HG03558 (cell line): ENCODE results near the gene CPA3.

Experiments used
- ATAC-seq: cut with Tn5 transposase; IDR thresholded peaks from one replicate; pipeline ENCODE4 v1.9.1; 2021; ENCODE audit warnings: moderate number of reproducible peaks; ENCODE audit not compliant: unreplicated experiment; ENCODE audit errors: extremely low read depth

CPA3 gene, protein sequence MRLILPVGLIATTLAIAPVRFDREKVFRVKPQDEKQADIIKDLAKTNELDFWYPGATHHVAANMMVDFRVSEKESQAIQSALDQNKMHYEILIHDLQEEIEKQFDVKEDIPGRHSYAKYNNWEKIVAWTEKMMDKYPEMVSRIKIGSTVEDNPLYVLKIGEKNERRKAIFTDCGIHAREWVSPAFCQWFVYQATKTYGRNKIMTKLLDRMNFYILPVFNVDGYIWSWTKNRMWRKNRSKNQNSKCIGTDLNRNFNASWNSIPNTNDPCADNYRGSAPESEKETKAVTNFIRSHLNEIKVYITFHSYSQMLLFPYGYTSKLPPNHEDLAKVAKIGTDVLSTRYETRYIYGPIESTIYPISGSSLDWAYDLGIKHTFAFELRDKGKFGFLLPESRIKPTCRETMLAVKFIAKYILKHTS

DNA sequence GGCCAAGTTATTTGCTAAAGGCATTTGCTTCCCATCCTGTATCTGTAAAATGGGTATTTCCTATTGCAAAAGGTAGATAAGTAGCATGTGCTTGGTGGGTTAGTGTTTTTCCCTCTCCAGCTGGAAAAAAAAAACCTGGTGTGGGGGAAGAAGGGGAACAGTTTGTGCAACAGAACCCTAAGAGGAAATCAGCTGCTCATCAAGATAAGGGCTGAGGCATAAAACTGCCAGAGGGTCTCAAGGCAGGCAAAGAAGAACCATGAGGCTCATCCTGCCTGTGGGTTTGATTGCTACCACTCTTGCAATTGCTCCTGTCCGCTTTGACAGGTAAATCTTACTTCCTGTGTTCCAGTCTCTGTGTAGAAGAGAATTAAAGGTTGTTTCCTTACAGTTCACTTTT lies at the start of gene CPA3:
Gene CPA3, plus strand, starts transcription at position 248 of the 400 bp plus-strand sequence. Its CDS starts 12 bp downstream, at position 260.
- ATAC-seq: no peak

DNA sequence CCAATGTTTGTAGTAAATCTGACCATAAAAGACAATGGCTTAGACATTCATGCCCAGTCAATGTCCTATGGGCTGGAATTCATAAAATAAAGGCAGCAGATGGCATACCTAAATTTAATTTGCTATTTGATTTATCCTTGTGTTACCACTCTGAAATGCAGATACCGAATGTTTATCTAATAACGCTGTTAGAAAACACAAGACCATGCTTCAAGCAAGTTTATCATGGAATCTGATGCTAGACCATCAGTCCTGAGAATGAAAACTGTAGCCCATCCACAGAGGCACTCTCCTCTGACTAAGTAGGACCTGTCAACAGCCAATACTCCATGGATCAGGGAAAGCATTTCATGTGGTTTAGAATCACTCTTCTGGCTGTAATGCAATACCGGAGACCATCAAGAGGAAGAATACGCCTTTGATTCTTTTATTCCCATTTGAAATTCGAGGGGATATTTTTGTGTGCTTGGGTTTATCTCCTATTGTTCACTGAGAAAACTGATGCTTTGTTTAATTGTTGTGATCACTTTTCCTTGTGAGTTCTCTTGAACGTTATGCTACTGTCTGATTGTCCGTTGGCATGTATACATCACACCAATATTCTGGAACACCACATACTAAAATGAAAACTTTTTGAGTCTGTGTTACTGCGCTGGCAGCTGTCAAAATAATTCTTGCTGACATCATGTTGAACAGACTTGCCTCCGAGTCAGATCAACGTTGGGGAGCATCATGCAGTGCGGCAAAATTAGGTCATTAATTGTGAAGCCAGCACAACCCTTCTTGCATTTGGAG lies 49.6 kb upstream of the CPA3 start:
- ATAC-seq: no peak

DNA sequence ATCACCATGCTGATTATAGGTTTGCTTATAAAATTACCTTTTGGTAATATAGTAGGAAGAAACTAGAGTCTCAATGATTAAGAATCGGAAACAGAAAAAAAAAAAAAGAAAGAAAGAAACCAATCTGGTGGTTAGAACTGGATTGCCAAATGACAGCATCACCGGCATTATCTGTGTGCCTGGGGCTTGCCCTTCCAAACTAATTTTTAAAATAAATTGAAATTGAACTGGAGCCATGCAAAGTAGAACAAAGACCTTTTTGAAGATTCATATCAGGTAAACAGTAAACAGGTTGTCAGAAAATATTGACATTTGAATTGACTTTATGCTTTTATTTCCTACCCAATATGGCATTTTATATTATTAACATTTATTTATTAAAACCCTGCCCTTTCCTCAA lies 48.7 kb upstream of the CPA3 start:
- no peak for ATAC-seq

DNA sequence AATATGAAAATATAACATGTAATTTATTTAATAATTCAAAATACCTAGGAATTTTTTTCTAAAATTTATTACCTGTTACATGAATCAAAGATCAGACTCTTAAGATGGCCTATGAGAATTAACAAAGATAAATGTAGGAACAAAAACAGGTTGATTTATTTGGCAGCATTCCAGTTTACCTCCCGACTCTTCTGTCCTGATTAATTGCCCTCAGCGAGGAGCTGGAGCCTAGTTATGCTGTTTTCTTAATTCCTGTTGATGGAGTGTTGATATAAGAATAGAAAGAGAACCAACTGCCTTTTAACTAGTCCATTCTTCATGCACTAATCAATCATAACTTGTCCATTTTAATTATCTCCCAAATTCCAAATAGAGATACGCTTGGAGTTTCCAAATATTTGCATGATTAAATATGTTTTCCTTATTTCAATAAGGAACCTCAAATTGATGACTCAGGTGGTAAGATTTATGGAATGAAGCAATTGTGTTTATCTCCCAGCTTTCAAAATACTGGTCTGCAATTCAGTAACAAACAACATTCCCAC lies 48.0 kb upstream of the CPA3 start:
- no peak for ATAC-seq

DNA sequence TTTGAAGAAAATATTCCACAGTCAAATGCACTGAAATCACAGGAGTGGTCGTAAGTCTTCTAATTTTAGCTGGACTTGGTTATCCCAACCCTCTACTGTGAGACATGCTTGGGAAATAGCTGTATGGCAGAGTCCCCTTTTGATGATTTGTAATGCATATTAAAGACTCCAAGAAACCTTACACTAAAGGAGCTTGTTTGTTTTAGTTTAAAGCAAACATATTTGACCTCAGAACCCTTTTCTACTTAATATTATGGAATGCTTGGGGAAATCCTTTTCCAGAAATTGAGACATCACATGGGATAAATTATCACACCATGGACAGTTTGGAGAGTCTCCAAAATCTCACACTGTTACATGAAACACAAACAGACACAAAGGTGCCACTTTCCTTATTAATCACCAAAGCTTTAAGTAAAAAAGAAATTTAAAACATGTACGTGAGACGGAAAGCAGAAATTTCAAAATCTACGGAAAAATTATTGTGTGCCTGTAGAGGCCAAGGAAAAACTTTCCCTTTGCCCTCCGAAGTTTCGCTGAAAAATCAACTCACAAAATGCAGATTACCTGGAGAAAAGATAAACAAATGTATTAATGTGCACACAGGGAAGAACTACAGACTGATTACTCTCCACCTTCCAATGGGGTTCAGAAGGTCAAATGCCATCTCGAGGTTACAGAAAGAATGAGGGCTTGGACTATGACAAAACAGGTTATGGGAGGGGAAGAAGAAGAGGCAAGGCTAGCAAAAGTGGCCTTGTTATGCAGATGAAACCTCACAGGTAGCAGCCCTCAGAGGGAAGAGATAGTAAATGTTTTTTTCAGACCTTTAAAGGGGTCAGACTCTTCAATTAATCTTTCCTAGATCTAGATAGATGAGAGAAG lies 44.5 kb upstream of the CPA3 start:
- no peak for ATAC-seq

DNA sequence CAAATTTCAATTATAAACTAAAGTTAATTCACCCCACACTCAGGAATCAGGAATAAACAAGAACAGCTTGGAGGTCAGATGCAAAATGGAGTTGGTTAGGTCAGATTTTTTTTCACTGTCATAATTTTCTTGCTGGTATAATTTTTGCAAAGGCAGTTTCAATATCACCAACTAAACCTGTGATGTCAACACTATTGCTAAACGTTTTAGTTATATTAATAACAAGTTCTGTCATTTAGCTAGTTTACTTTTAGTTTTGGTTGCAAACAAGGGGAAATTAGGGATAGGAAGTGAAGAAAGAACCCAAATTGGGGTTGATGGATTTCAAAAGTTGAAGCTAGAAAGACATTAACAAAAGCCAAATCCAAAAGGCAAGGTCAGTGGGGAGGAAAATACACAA lies 42.1 kb upstream of the CPA3 start:
- no peak for ATAC-seq

DNA sequence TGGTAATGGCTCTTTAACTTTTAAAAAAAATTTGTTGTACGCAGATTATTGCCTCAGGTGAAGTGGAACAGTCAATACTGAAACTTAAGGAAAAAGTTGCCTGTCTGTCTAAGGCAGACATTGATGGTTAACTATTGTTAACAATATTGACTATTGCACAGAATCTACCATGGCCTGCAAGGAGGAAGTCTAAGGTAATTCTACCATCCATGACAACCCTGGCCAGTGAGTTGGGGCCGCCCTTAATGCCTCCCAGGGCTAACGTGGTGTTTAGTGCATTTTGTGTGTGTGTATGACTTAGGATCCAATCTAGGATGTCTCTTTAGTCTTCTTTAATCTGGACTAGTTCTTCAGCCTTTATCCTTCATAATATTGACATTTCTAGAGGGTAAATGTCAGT lies 39.6 kb upstream of the CPA3 start:
- no peak for ATAC-seq

DNA sequence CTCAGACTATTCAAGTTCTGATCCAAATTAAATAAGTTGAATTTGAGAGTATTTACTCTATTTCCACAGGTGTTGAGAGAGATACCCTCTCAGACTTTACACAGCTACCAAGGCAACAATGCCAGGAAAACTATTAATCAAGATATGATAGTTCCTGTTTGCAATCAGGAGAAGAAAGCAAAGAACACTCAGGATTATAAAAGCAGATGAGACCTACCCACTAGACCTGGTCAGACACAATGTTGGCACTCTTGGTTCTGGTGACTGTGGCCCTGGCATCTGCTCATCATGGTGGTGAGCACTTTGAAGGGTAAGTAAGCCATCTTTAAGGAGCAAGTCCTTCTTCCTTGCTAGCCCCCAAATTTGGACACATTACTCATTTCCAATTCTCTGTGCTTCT lies 37.5 kb upstream of the CPA3 start, which contains the start of gene CPB1:
Gene CPB1, plus strand, starts transcription at position 227 of the 400 bp plus-strand sequence. Its CDS starts 13 bp downstream, at position 240.
- no peak for ATAC-seq

DNA sequence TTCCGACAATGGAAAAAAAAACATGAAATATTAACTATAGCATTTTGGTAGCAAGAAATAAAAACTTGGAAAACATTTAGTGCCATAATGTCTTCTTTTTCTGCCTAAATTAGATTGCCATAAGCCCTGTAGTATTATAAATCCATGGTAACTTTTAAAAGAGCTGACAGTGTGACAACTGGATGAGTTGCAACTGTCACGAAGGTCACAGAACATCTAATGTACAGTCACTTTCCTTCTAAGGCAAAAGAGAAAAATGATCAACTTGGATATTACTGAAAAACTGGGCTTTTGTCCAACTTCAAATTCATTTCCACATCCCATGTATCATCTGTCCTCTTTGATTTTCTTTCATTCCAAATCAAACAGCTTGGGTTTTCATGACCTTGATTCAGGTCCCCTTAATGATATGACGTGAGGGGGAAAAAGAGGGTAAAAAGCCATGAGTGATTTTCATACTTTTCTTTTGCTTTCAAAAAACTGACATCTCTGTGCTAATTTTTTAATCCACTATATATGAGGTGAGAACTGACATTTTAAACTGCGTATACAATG lies 36.9 kb upstream of the CPA3 start:
- ATAC-seq: no peak

DNA sequence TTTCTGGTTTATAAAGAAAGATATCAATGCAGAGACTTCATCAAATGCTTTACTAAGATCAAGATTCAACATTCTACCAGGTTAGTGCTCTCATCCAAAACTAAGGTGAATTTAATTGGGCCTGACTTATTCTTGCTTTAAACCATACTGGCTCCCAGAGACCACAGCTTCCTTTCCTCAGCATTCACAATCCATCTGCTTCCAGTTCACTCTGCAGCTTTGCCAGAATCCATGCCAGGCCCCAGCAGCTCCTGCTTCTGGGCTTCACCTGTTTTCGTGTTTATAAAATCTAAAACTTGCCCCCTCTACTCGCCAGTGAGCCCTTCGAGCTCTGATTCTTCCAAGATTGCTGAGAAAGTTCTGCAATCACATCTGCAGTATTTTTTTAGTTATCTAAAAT lies 35.2 kb upstream of the CPA3 start:
- ATAC-seq: no peak

DNA sequence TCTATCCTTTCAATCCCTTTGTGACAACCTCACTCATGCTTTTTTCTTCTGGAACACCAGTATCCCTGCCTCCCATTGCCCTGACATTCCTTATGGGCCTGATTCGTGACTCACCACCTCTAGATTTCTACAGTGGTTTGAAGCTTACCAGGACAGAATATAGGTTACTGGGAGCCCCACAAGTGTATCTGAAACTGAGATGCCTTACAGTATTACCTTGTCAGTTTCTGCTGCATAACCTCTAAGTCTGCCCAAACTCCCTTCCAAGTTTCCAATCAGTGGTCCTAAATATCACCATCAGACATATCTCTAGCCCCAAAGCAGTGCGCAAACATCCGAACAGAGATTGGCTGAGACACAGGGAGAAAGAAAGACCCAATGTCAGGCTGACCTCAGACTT lies 31.9 kb upstream of the CPA3 start:
- no peak for ATAC-seq

DNA sequence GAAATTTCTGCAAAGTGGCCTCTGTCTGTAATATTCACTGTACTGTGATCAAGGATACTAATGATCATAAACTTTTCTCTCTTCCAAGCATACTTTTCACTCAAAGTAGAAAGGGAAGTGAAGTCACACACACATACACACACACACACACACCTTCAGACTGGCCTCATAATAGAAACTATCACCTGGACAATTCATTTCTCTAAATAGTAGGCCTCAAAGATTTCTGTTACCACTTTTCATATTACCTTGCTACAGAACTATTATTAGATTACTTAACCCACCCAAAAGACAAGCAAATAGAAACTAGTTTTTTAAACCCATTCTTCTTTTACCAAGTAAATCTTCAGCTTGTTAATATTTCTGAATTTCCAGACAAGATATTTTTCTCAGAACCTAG lies 25.3 kb upstream of the CPA3 start:
- ATAC-seq: no peak

DNA sequence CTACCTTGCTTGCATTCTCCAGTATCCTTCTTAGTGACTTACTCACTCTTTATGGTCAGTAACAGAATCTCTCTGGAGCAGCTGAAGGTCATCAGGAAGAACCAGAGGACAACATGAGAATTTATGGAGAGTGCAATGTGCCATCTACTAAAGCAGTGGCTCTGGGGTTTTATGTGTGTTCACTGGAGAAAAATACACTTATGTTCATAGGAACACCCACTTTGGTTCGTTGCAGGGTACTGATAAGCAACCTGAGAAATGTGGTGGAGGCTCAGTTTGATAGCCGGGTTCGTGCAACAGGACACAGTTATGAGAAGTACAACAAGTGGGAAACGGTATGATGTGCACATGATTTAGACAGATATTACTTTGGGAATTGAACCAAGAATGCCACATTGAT lies 24.6 kb upstream of the CPA3 start:
- ATAC-seq: no peak

DNA sequence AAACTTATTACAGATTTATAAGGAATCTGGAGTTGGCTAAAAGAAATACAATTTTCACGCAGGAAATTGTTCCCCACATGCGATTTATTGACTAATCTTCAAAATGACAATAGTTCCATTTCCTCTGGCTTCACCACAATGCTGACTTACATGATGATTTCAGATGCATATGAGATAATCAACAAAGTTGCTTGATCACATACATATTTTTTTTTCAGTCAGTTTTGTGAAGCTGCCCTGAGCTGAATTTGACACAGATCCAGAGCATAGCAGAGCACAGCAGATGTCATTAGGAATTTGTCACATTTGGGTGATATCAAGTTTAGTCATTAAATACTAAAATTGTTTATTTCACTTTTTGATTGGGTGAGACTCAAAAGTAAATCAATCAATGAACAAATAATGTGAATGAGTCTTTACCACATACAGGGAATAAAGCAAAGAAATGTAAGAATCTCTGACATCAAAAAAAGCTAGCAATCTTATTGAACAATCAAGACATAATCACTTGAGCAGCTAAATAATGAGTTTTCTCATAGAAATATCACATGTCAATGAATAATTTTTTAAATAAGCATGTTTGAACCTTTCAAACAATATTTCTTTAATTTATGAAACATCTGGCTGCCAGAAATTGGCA lies 19.2 kb upstream of the CPA3 start:
- ATAC-seq: no peak

DNA sequence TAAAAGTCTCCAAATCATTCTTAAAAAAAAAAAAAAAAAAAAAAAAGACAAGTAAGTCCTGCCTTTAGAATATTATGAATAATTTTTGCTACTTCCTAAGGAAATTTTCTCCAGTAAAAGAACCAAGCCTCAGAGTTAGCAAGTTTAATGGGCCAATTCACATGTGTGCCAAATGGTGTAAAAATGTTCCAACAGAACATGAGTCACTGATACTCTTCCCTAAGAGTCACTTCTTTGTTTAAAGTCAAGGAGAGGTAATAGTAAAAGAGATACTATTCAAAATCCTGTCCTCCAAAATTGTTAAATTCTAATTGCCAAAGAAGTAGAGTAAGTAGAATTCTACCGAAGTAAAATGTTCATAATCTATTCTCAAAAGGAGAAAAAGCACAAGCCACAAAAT lies 17.7 kb upstream of the CPA3 start:
- no peak for ATAC-seq

DNA sequence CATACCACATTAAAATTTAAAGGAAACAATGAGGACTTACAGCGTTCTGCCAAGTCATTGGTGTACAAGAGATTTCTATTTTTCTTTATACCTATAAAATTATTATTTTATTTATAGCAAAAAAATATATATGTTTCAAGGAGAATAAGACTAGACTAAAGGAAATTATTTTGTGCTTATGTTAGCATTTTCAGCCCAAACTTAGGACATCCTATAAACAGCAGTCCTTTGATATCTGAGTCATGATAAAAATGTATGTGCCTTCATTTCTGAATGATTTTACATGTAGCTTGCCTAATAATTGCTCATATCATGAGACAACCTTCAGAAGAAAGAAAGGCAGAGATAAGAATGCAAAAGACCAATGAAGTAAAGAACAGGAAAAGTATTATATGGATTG lies 16.7 kb upstream of the CPA3 start:
- no peak for ATAC-seq

DNA sequence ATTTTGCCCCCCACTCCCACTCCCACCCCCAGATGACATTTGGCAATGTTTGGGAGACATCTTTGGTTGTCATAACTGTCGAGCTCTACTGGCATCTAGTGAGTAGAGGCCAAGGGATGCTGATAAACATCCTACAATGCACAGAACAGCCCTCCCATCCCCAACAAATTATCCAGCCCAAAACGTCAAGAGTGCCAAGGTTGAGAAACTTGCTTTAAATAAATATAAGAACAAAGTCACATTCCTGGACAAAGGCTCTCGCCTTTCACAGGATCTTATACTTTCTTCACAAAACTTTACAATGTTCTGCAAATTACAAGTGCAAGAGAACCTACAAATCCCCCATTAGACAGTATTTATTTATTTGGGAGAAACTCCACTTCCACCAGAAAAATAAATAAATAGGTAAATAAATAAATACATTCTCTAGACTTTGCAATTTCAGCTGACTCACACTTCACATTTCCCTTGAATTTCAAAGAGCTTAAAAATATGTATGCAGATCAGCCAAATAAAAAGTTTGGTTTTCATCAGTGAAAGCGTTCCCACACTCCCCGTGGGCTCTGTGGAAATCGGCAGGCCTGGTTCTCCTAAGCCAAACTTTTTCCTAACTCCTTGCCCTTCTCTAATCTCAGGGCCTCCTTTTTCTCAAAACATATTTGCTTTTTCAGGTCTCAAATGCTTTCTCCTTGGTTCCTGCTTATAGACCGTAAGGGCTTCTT lies 12.7 kb upstream of the CPA3 start:
- ATAC-seq: no peak

DNA sequence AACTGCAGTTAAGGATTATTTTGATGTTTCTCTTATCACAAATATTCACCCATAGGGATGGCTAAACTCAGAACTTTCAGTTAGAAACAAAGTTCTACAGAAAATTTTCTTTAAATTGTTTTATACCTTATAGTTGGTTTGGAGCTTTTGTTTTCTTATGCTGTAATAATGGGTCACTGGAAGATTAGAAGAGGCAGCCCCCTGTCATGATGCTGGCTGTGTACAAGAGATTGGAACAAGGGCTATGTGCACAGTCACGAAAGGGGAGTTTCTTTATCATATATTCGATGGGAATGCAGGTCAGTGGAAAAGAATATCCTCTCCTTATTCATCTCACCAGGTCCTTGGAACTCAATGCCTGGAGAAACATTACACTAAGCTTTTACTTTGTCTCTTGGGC lies 12.0 kb upstream of the CPA3 start:
- no peak for ATAC-seq

DNA sequence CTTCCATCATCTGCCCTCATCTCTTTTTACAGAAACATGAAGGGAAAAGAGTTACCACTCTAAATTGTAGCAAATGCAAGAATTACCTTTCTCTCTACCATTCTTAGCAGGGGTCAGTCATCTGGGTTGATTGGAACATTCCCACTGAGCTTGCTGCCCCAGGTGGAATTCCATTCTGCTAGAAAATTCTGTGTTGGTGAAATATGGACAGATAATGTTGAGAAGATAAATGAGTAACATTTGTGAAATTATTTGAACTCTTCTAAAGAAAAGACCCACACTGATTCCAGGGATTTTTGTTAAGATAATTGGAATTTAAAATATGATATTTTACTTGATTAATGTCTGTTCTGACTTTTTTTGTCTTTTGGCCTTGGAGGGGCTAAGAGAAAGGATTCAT lies 11.0 kb upstream of the CPA3 start:
- ATAC-seq: no peak
